HCT116 (cell line): Measurements from ENCODE around the gene MED23. TPM values are rescaled to one million over a fixed set of nuclear protein-coding genes. Genes with fewer than 3 reads are reported as not detected.

Experiments
- ATAC-seq: fragments of 200-7000 bp; cut with Tn5 transposase; 2 replicates; pipeline ENCODE4 v1.9.1; 2020; ENCODE audit warnings: mild to moderate bottlenecking, moderate library complexity
- BruUV-seq: library from RNA; stranded (reverse); fragments of 400-500 nt; replicated peaks from 2 replicates; lab custom pipeline; 2021; lab: Mats Ljungman, UMichigan
- CTCF ChIA-PET: fragments of 300-600 bp; sonication (Branson Sonifier 250); formaldehyde crosslinking; loops from one replicate; lab custom pipeline; 2021; ENCODE audit warnings: antibody characterized with exemption; lab: Charles Lee
- POLR2A ChIA-PET: fragments of 300-600, 350-600 bp; sonication (Branson Sonifier 250); formaldehyde crosslinking; loops from one replicate; lab custom pipeline; 2021; ENCODE audit warnings: antibody characterized with exemption; lab: Charles Lee
- RAD21 ChIA-PET, 2 experiments: fragments of 300-600 bp; sonication (Branson Sonifier 250); formaldehyde crosslinking; loops; one replicate each; lab custom pipeline; 2023; ENCODE audit warnings: low total read pairs in 2 of 2; ENCODE audit not compliant: uncharacterized antibody in 2 of 2, unreplicated experiment in 2 of 2, low non-redundant PET in 1 of 2; lab: Charles Lee
- DNase-seq: peaks from one replicate; pipeline ENCODE4 v3.0.0-alpha.2; 2010; ENCODE audit warnings: low read depth, low spot score
- H2AFZ ChIP-seq: fragments of 200-600 bp; shearing (Covaris generic), sonication (generic); 2 replicates; pipeline ENCODE4 v1.6.1; 2017; ENCODE audit warnings: low read depth, mixed run types, mixed read lengths, antibody characterized with exemption, low read length; ENCODE audit not compliant: poor library complexity, severe bottlenecking
- H3K27ac ChIP-seq: 2 replicates; pipeline ENCODE4 v1.5.1; 2012; ENCODE audit warnings: low read depth, low read length
- H3K27me3 ChIP-seq: fragments of 200-600 bp; sonication (generic); 2 replicates; pipeline ENCODE4 v1.6.1; 2016; ENCODE audit warnings: mixed run types, low read length, mixed read lengths; ENCODE audit not compliant: insufficient read depth
- H3K36me3 ChIP-seq, 2 experiments: fragments of 200-500 bp in 1 of 2; fragments of 200-600 bp in 1 of 2; sonication (Bioruptor generic) in 1 of 2; sonication (generic) in 1 of 2; 2 replicates each; pipeline versions ENCODE4 v1.5.1 to v1.6.1; 2014 to 2016; ENCODE audit warnings: low read length in 2 of 2, inconsistent platforms in 1 of 2, mixed read lengths in 1 of 2, mixed run types in 1 of 2; ENCODE audit not compliant: insufficient read depth in 2 of 2, control insufficient read depth in 1 of 2
- H3K4me1 ChIP-seq, 2 experiments: fragments of 200-600 bp in 1 of 2; sonication (generic) in 1 of 2; 2 replicates each; pipeline versions ENCODE4 v1.5.1 to v1.6.1; 2012 to 2017; ENCODE audit warnings: low read length in 2 of 2, inconsistent platforms in 1 of 2, mild to moderate bottlenecking in 1 of 2, mixed read lengths in 1 of 2, mixed run types in 1 of 2, moderate library complexity in 1 of 2; ENCODE audit not compliant: insufficient read depth in 2 of 2, control insufficient read depth in 1 of 2
- H3K4me2 ChIP-seq: fragments of 200-600 bp; sonication (generic); 2 replicates; pipeline ENCODE4 v1.6.1; 2017; ENCODE audit warnings: mixed run types, low read length, mixed read lengths
- H3K4me3 ChIP-seq, 2 experiments: fragments of 200-600 bp in 1 of 2; sonication (generic) in 1 of 2; replicated peaks in 1 of 2; 2 replicates each; pipeline ENCODE4 v1.5.1; 2011 to 2016; ENCODE audit warnings: low read length in 2 of 2, control low read depth in 1 of 2, low read depth in 1 of 2, mild to moderate bottlenecking in 1 of 2, mixed read lengths in 1 of 2, mixed run types in 1 of 2
- H3K79me2 ChIP-seq: fragments of 200-600 bp; sonication (generic); 2 replicates; pipeline ENCODE4 v1.6.1; 2017; ENCODE audit warnings: mild to moderate bottlenecking, mixed run types, low read length, moderate library complexity, mixed read lengths; ENCODE audit not compliant: insufficient read depth
- H3K9ac ChIP-seq: fragments of 200-600 bp; sonication (generic); 2 replicates; pipeline ENCODE4 v1.6.1; 2016; ENCODE audit warnings: low read length, mixed read lengths
- H3K9me2 ChIP-seq: fragments of 200-600 bp; sonication (generic), shearing (Covaris generic); 2 replicates; pipeline ENCODE4 v1.6.1; 2017; ENCODE audit warnings: mixed run types, mild to moderate bottlenecking, moderate library complexity; ENCODE audit not compliant: insufficient read depth
- H3K9me3 ChIP-seq, 2 experiments: fragments of 200-500 bp in 1 of 2; fragments of 200-600 bp in 1 of 2; sonication (Bioruptor generic) in 1 of 2; sonication (generic) in 1 of 2; 2 replicates each; pipeline ENCODE4 v1.6.1; 2014 to 2017; ENCODE audit warnings: low read length in 2 of 2, mixed read lengths in 2 of 2, inconsistent platforms in 1 of 2, low read depth in 1 of 2, mild to moderate bottlenecking in 1 of 2, mixed run types in 1 of 2, moderate library complexity in 1 of 2; ENCODE audit not compliant: control insufficient read depth in 1 of 2, insufficient read depth in 1 of 2
- H4K20me1 ChIP-seq: fragments of 200-600 bp; sonication (generic), shearing (Covaris generic); 2 replicates; pipeline ENCODE4 v1.6.1; 2017; ENCODE audit warnings: mixed run types, mild to moderate bottlenecking, moderate library complexity; ENCODE audit not compliant: insufficient read depth
- CBX3 ChIP-seq: IDR thresholded peaks from 2 replicates; pipeline ENCODE4 v1.6.1; 2012; ENCODE audit warnings: low read depth
- EZH2 ChIP-seq: fragments of 200-600 bp; sonication (generic); IDR thresholded peaks from 2 replicates; pipeline ENCODE4 v1.6.1; 2017; ENCODE audit warnings: antibody characterized with exemption, mixed run types
- EZH2phosphoT487 ChIP-seq: fragments of 200-600 bp; IDR thresholded peaks from 2 replicates; pipeline ENCODE4 v1.6.1; 2018; ENCODE audit warnings: antibody characterized with exemption, borderline replicate concordance
- JUND ChIP-seq: IDR thresholded peaks from 2 replicates; pipeline ENCODE4 v1.6.1; 2012
- POLR2A ChIP-seq: IDR thresholded peaks from 2 replicates; pipeline ENCODE4 v1.7.0; 2011; ENCODE audit warnings: borderline replicate concordance; ENCODE audit not compliant: insufficient read depth, insufficient read length; ENCODE audit errors: extremely low read depth
- RAD21 ChIP-seq: IDR thresholded peaks from 2 replicates; pipeline ENCODE4 v1.6.1; 2012; ENCODE audit warnings: low read depth, mild to moderate bottlenecking
- SIN3A ChIP-seq: IDR thresholded peaks from 2 replicates; pipeline ENCODE4 v1.6.1; 2012; ENCODE audit warnings: low read depth
- TCF7L2 ChIP-seq: IDR thresholded peaks from 2 replicates; pipeline ENCODE4 v1.7.0; 2011; ENCODE audit warnings: borderline replicate concordance, inconsistent platforms; ENCODE audit not compliant: insufficient read depth, insufficient read length; ENCODE audit errors: extremely low read depth
- YY1 ChIP-seq: IDR thresholded peaks from 2 replicates; pipeline ENCODE4 v1.6.1; 2011; ENCODE audit warnings: low read length, low read depth, moderate library complexity, mild to moderate bottlenecking; ENCODE audit not compliant: insufficient replicate concordance; ENCODE audit errors: extremely low read depth
- ZBTB33 ChIP-seq: IDR thresholded peaks from 2 replicates; pipeline ENCODE4 v1.6.1; 2011; ENCODE audit warnings: mild to moderate bottlenecking, low read length, moderate library complexity; ENCODE audit not compliant: insufficient replicate concordance; ENCODE audit errors: extremely low read depth
- ZFX ChIP-seq: fragments of 450-650 bp; IDR thresholded peaks from 2 replicates; pipeline ENCODE4 v1.6.1; 2017
- ZNF274 ChIP-seq: fragments of 200-500 bp; sonication (Bioruptor generic); IDR thresholded peaks from 2 replicates; pipeline ENCODE4 v1.6.1; 2014; ENCODE audit warnings: mild to moderate bottlenecking, low read depth, low read length, inconsistent platforms
- intact Hi-C: fragments of 100-400 bp; cut with micrococcal nuclease; formaldehyde crosslinking; loops from 2 replicates; pipeline ENCODE4 v1.10.0; 2022
- total RNA-seq: library from RNA; stranded (reverse); gene quantifications from one replicate; pipeline ENCODE4 v1.2.1, GENCODE V29; 2021; ENCODE audit not compliant: unreplicated experiment
- TF ChIP-seq, protein P1 (sequence below), 3 experiments: fragments of 200-600 bp in 1 of 3; sonication (generic) in 1 of 3; IDR thresholded peaks in 2 of 3; conservative IDR thresholded peaks in 1 of 3; 2 replicates each; pipeline ENCODE4 v1.5.1; 2012 to 2017; ENCODE audit warnings: low read depth in 2 of 3, low read length in 2 of 3, antibody characterized with exemption in 1 of 3, borderline replicate concordance in 1 of 3, control low read depth in 1 of 3, mild to moderate bottlenecking in 1 of 3, mixed read lengths in 1 of 3, mixed run types in 1 of 3, moderate library complexity in 1 of 3; ENCODE audit not compliant: insufficient read depth in 1 of 3

The MED23 gene
- total RNA-seq, 1 experiment from 2014 or later, result 17.2 TPM

DNA sequence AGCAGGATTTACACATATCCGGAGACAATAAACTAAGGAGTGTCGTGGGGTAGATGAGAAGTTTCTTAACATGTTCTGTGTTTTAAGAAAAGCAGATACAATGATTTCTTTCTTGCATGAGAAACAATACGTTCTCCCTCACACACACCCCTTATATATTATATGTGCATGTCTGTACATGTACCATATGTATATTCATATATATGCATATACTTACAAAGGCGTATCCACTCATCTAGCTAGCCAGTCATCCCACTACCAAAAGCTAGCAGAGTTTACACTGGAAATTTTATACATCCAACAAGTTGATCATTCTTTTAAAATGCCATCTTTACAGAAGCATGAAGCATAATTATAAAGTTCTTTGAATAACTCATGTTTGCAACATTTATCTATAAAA lies 40.1 kb downstream of the MED23 start:
- no peak for ATAC-seq
- no peaks in the 10 kb centered on the region for H3K9me3 ChIP-seq
- intact Hi-C loops, result no loop called here
- ChIA-PET POLR2A (no interaction called here), RAD21 (no interaction called here), CTCF (interaction anchor here (0.5 kb wide), 1 partner anchor 9 kb away, joined by 5 read pairs; no protein-coding TSS in a partner anchor)
- H3K4me1 ChIP-seq, result no peaks in the 10 kb centered on the region
- H3K27ac ChIP-seq, result no peak overlapping the region
- no peaks in the 10 kb centered on the region for H3K27me3 ChIP-seq
- no peaks in the 10 kb centered on the region for H3K9me2 ChIP-seq
- H3K79me2 ChIP-seq, result no peaks in the 10 kb centered on the region
- DNase-seq, result no peak
- no peak overlapping the region for H3K4me2 ChIP-seq
- BruUV-seq, result no TSS peak
- H3K4me3 ChIP-seq, result no peak overlapping the region
- TF ChIP-seq ZFX (no peak), YY1 (no peak), JUND (no peak), SIN3A (no peak), CBX3 (no peak), EZH2 (no peak), ZBTB33 (no peak), ZNF274 (no peak), EZH2phosphoT487 (no peak), RAD21 (no peak), POLR2A (no peak), TCF7L2 (no peak)
- TF ChIP-seq, protein P1, sequence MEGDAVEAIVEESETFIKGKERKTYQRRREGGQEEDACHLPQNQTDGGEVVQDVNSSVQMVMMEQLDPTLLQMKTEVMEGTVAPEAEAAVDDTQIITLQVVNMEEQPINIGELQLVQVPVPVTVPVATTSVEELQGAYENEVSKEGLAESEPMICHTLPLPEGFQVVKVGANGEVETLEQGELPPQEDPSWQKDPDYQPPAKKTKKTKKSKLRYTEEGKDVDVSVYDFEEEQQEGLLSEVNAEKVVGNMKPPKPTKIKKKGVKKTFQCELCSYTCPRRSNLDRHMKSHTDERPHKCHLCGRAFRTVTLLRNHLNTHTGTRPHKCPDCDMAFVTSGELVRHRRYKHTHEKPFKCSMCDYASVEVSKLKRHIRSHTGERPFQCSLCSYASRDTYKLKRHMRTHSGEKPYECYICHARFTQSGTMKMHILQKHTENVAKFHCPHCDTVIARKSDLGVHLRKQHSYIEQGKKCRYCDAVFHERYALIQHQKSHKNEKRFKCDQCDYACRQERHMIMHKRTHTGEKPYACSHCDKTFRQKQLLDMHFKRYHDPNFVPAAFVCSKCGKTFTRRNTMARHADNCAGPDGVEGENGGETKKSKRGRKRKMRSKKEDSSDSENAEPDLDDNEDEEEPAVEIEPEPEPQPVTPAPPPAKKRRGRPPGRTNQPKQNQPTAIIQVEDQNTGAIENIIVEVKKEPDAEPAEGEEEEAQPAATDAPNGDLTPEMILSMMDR (IDR thresholded peaks at IDR 0.05 in 2 of 3, conservative IDR thresholded peaks at IDR 0.05 in 1 of 3; ENCODE audit: borderline replicate concordance in 1 of 3, insufficient read depth in 1 of 3, low read depth in 2 of 3, low read length in 2 of 3), result no peak
- no peak overlapping the region for H3K9ac ChIP-seq
- H4K20me1 ChIP-seq, result no peaks in the 10 kb centered on the region
- H2AFZ ChIP-seq, result no peak overlapping the region
- H3K36me3 ChIP-seq, result peaks cover 9 to 17% of the 10 kb centered on the region in 2 experiments; a peak in 3 of 4 replicates
